Testis (tissue), 2 donors: ENCODE results near the gene DLG5.

ENCODE experiments used
- POLR2A ChIP-seq: fragments of 450-650 bp; IDR thresholded peaks from one replicate; pipeline ENCODE4 v1.6.1; 2017; ENCODE audit warnings: antibody characterized with exemption, mild to moderate bottlenecking, moderate library complexity
- TF ChIP-seq, protein P1 (sequence below), 3 experiments: fragments of 450-650 bp in 2 of 3; fragments of 200-600 bp in 1 of 3; sonication (generic) in 1 of 3; IDR thresholded peaks; one replicate each; pipeline ENCODE4 v1.5.1; 2016 to 2019; ENCODE audit warnings: antibody characterized with exemption in 3 of 3, mild to moderate bottlenecking in 2 of 3, moderate library complexity in 1 of 3

DNA sequence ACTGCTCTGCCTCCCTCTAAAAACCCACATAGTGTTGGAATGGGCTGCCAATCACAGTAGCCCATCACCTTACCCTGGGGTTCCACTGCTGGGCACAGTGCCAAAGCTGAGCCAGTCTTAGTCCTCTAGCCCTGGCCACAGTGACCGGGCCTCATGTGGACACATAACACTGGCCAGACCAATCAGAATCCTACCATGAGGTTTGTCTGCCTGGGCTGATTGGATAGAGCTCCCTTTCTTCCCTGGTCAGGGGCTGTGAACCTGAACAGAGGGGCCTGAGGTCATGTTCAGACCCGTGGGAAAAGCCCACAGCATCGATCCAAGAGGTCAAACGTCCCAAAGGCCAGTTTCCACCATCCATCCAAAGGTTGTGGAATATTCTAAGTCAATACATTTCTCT lies 6.1 kb downstream of the DLG5 start:
- TF ChIP-seq, protein P1, sequence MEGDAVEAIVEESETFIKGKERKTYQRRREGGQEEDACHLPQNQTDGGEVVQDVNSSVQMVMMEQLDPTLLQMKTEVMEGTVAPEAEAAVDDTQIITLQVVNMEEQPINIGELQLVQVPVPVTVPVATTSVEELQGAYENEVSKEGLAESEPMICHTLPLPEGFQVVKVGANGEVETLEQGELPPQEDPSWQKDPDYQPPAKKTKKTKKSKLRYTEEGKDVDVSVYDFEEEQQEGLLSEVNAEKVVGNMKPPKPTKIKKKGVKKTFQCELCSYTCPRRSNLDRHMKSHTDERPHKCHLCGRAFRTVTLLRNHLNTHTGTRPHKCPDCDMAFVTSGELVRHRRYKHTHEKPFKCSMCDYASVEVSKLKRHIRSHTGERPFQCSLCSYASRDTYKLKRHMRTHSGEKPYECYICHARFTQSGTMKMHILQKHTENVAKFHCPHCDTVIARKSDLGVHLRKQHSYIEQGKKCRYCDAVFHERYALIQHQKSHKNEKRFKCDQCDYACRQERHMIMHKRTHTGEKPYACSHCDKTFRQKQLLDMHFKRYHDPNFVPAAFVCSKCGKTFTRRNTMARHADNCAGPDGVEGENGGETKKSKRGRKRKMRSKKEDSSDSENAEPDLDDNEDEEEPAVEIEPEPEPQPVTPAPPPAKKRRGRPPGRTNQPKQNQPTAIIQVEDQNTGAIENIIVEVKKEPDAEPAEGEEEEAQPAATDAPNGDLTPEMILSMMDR (IDR thresholded peaks at IDR 0.05): no peak
- TF ChIP-seq POLR2A: no peak
